WTC11 (cell line): ENCODE measurements around the gene DDB1. TPM values are rescaled to one million over a fixed set of nuclear protein-coding genes. Genes with fewer than 3 reads are reported as not detected.

Experiments used
- ATAC-seq: fragments of 200-7000 bp; cut with Tn5 transposase; 2 replicates; pipeline ENCODE4 v1.10.0; 2021; ENCODE audit warnings: mild to moderate bottlenecking, moderate library complexity
- CTCF ChIA-PET: fragments of 300-600 bp; sonication (Branson Sonifier 250); formaldehyde crosslinking; loops from one replicate; lab custom pipeline; 2021; ENCODE audit warnings: antibody characterized with exemption; lab: Charles Lee
- POLR2A ChIA-PET: fragments of 350-600 bp; sonication (Branson Sonifier 250); formaldehyde crosslinking; loops from one replicate; lab custom pipeline; 2021; ENCODE audit warnings: antibody characterized with exemption; lab: Charles Lee
- DNase-seq: peaks from one replicate; pipeline ENCODE4 v3.0.0; 2021; ENCODE audit warnings: low spot score
- H3K27ac Mint-ChIP-seq: 2 replicates; pipeline ENCODE4 v1.8.0; 2021; ENCODE audit warnings: mixed read lengths
- H3K27me3 Mint-ChIP-seq: 2 replicates; pipeline ENCODE4 v1.8.0; 2021; ENCODE audit warnings: low read depth, mild to moderate bottlenecking, moderate library complexity, mixed read lengths
- H3K36me3 Mint-ChIP-seq: 2 replicates; pipeline ENCODE4 v1.8.0; 2021; ENCODE audit warnings: mixed read lengths
- H3K4me1 Mint-ChIP-seq: 2 replicates; pipeline ENCODE4 v1.8.0; 2022; ENCODE audit warnings: mixed read lengths
- H3K4me3 Mint-ChIP-seq: 2 replicates; pipeline ENCODE4 v1.8.0; 2021; ENCODE audit warnings: mild to moderate bottlenecking, moderate library complexity, mixed read lengths
- H3K9me3 Mint-ChIP-seq: 2 replicates; pipeline ENCODE4 v1.8.0; 2021; ENCODE audit warnings: mixed read lengths
- ATF3 ChIP-seq: sonication (generic); formaldehyde crosslinking; conservative IDR thresholded peaks from 2 replicates; pipeline ENCODE4 v1.8.1; 2022; ENCODE audit warnings: mild to moderate bottlenecking, missing genetic modification reagents
- ATF6 ChIP-seq: sonication (generic); formaldehyde crosslinking; IDR thresholded peaks from 2 replicates; pipeline ENCODE4 v1.8.1; 2023; ENCODE audit warnings: mild to moderate bottlenecking, missing genetic modification reagents
- ETV6 ChIP-seq: sonication (generic); formaldehyde crosslinking; IDR thresholded peaks from 2 replicates; pipeline ENCODE4 v1.8.1; 2022; ENCODE audit warnings: mild to moderate bottlenecking, missing genetic modification reagents
- GABPB1 ChIP-seq: sonication (generic); formaldehyde crosslinking; IDR thresholded peaks from 2 replicates; pipeline ENCODE4 v1.8.1; 2023; ENCODE audit warnings: mild to moderate bottlenecking, missing genetic modification reagents
- HMGA2 ChIP-seq: fragments of 250-450 bp; sonication (Bioruptor Pico); IDR thresholded peaks from 2 replicates; pipeline ENCODE4 v1.4.0; 2021; ENCODE audit warnings: mild to moderate bottlenecking, moderate library complexity
- JAZF1 ChIP-seq: fragments of 250-450 bp; sonication (Bioruptor Pico); IDR thresholded peaks from 2 replicates; pipeline ENCODE4 v1.9.0; 2021; ENCODE audit warnings: moderate library complexity, mild to moderate bottlenecking, inconsistent platforms
- JUN ChIP-seq: sonication (generic); formaldehyde crosslinking; IDR thresholded peaks from 2 replicates; pipeline ENCODE4 v1.8.0; 2023; ENCODE audit warnings: mild to moderate bottlenecking, missing genetic modification reagents
- NR2C2 ChIP-seq: sonication (generic); formaldehyde crosslinking; IDR thresholded peaks from 2 replicates; pipeline ENCODE4 v1.8.0; 2022; ENCODE audit warnings: mild to moderate bottlenecking, missing genetic modification reagents
- NR3C1 ChIP-seq: sonication (generic); formaldehyde crosslinking; conservative IDR thresholded peaks from 2 replicates; pipeline ENCODE4 v1.8.1; 2023; ENCODE audit warnings: low read depth, mild to moderate bottlenecking, missing genetic modification reagents
- RELA ChIP-seq: sonication (generic); formaldehyde crosslinking; IDR thresholded peaks from 2 replicates; pipeline ENCODE4 v1.8.1; 2022; ENCODE audit warnings: missing genetic modification reagents, mild to moderate bottlenecking, borderline replicate concordance
- STAT6 ChIP-seq: sonication (generic); formaldehyde crosslinking; conservative IDR thresholded peaks from 2 replicates; pipeline ENCODE4 v1.8.1; 2023; ENCODE audit warnings: mild to moderate bottlenecking, low read depth, missing genetic modification reagents, moderate library complexity
- TEAD1 ChIP-seq: sonication (generic); formaldehyde crosslinking; IDR thresholded peaks from 2 replicates; pipeline ENCODE4 v1.8.0; 2022; ENCODE audit warnings: mild to moderate bottlenecking, missing genetic modification reagents
- TEAD4 ChIP-seq: sonication (generic); formaldehyde crosslinking; IDR thresholded peaks from 2 replicates; pipeline ENCODE4 v1.8.0; 2022; ENCODE audit warnings: mild to moderate bottlenecking, missing genetic modification reagents
- ZNF138 ChIP-seq: sonication (generic); formaldehyde crosslinking; conservative IDR thresholded peaks from 2 replicates; pipeline ENCODE4 v1.8.1; 2022; ENCODE audit warnings: mild to moderate bottlenecking, moderate library complexity, missing genetic modification reagents
- ZNF671 ChIP-seq: fragments of 250-450 bp; sonication (Bioruptor Pico); IDR thresholded peaks from 2 replicates; pipeline ENCODE4 v1.8.0; 2021; ENCODE audit warnings: mild to moderate bottlenecking
- total RNA-seq: library from RNA; stranded (reverse); gene quantifications from 3 replicates; pipeline ENCODE4 v1.2.3, GENCODE V29; 2021
- TF ChIP-seq, protein P1 (sequence below): sonication (generic); formaldehyde crosslinking; IDR thresholded peaks from 2 replicates; pipeline ENCODE4 v1.8.0; 2023; ENCODE audit warnings: missing genetic modification reagents
- TF ChIP-seq, protein P2 (sequence below): fragments of 250-450 bp; sonication (Bioruptor Pico); IDR thresholded peaks from 2 replicates; pipeline ENCODE4 v1.9.0; 2021; ENCODE audit warnings: mild to moderate bottlenecking, borderline replicate concordance
- TF ChIP-seq, protein P3 (sequence below): sonication (generic); formaldehyde crosslinking; IDR thresholded peaks from 2 replicates; pipeline ENCODE4 v1.8.0; 2022; ENCODE audit warnings: mild to moderate bottlenecking, missing genetic modification reagents
- TF ChIP-seq, protein P4 (sequence below): sonication (generic); formaldehyde crosslinking; IDR thresholded peaks from 2 replicates; pipeline ENCODE4 v1.8.1; 2022; ENCODE audit warnings: low read depth, mild to moderate bottlenecking, moderate library complexity, missing genetic modification reagents, borderline replicate concordance

DDB1 gene
- total RNA-seq, 1 experiment from 2014 or later, result 316 TPM

GRCh38 chr11:61343792-61344745 lies 11.2 kb upstream of the DDB1 start (continued):
- TF ChIP-seq, protein P1, sequence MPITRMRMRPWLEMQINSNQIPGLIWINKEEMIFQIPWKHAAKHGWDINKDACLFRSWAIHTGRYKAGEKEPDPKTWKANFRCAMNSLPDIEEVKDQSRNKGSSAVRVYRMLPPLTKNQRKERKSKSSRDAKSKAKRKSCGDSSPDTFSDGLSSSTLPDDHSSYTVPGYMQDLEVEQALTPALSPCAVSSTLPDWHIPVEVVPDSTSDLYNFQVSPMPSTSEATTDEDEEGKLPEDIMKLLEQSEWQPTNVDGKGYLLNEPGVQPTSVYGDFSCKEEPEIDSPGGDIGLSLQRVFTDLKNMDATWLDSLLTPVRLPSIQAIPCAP (CRISPR knock-in tag), result no peak
- TF ChIP-seq, protein P2, sequence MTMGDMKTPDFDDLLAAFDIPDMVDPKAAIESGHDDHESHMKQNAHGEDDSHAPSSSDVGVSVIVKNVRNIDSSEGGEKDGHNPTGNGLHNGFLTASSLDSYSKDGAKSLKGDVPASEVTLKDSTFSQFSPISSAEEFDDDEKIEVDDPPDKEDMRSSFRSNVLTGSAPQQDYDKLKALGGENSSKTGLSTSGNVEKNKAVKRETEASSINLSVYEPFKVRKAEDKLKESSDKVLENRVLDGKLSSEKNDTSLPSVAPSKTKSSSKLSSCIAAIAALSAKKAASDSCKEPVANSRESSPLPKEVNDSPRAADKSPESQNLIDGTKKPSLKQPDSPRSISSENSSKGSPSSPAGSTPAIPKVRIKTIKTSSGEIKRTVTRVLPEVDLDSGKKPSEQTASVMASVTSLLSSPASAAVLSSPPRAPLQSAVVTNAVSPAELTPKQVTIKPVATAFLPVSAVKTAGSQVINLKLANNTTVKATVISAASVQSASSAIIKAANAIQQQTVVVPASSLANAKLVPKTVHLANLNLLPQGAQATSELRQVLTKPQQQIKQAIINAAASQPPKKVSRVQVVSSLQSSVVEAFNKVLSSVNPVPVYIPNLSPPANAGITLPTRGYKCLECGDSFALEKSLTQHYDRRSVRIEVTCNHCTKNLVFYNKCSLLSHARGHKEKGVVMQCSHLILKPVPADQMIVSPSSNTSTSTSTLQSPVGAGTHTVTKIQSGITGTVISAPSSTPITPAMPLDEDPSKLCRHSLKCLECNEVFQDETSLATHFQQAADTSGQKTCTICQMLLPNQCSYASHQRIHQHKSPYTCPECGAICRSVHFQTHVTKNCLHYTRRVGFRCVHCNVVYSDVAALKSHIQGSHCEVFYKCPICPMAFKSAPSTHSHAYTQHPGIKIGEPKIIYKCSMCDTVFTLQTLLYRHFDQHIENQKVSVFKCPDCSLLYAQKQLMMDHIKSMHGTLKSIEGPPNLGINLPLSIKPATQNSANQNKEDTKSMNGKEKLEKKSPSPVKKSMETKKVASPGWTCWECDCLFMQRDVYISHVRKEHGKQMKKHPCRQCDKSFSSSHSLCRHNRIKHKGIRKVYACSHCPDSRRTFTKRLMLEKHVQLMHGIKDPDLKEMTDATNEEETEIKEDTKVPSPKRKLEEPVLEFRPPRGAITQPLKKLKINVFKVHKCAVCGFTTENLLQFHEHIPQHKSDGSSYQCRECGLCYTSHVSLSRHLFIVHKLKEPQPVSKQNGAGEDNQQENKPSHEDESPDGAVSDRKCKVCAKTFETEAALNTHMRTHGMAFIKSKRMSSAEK (CRISPR knock-in tag), result no peak
- TF ChIP-seq JUN (no peak), GABPB1 (CRISPR knock-in tag) (no peak), HMGA2 (CRISPR knock-in tag) (no peak), ZNF138 (CRISPR knock-in tag) (no peak)
- TF ChIP-seq, protein P3, sequence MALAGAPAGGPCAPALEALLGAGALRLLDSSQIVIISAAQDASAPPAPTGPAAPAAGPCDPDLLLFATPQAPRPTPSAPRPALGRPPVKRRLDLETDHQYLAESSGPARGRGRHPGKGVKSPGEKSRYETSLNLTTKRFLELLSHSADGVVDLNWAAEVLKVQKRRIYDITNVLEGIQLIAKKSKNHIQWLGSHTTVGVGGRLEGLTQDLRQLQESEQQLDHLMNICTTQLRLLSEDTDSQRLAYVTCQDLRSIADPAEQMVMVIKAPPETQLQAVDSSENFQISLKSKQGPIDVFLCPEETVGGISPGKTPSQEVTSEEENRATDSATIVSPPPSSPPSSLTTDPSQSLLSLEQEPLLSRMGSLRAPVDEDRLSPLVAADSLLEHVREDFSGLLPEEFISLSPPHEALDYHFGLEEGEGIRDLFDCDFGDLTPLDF (CRISPR knock-in tag), result no peak
- TF ChIP-seq, all 79 proteins: peak for 0

DNA sequence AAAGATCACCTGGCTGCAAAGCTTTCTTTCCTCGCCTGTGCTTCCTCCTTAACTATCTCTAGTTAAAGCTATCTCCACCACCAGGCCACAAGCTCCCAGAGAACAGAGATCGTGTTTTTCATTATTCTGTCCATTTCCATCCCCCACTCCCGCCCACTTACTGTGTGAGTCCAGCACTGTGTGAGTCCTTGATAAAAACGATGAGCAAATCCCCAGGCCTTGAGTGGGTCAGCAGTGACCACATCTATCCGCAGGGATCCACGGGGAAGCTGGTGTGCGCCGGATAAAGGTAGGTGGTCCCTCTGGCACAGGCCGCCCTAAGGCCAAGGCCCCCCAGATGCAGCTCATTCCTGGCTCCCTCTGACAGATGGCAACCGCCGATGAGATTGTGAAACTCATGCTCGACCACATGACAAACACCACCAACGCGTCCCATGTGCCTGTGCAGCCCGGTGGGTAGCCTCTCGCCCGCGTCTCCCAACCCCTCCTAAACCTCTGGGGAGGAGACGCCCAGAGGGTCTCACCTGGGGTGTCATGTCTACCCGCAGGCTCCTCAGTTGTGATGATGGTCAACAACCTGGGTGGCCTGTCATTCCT lies 9.4 kb upstream of the DDB1 start:
- CTCF ChIA-PET, result interaction anchor here (0.5 to 1.0 kb wide), 2 partner anchors 40 to 43 kb away, joined by 4 to 6 read pairs; no protein-coding TSS in a partner anchor
- TF ChIP-seq NR3C1 (CRISPR knock-in tag), result no peak
- no peak for TF ChIP-seq TEAD4 (CRISPR knock-in tag)
- TF ChIP-seq ATF6, result no peak
- TF ChIP-seq ZNF671 (CRISPR knock-in tag), result no peak
- TF ChIP-seq, protein P3 (CRISPR knock-in tag), result no peak
- no peak for TF ChIP-seq STAT6 (CRISPR knock-in tag)
- no peak for TF ChIP-seq RELA
- TF ChIP-seq TEAD1 (CRISPR knock-in tag), result no peak
- no peak for TF ChIP-seq JAZF1 (CRISPR knock-in tag)
- TF ChIP-seq HMGA2 (CRISPR knock-in tag), result no peak
- no peak for TF ChIP-seq ETV6 (CRISPR knock-in tag)
- TF ChIP-seq, protein P4, sequence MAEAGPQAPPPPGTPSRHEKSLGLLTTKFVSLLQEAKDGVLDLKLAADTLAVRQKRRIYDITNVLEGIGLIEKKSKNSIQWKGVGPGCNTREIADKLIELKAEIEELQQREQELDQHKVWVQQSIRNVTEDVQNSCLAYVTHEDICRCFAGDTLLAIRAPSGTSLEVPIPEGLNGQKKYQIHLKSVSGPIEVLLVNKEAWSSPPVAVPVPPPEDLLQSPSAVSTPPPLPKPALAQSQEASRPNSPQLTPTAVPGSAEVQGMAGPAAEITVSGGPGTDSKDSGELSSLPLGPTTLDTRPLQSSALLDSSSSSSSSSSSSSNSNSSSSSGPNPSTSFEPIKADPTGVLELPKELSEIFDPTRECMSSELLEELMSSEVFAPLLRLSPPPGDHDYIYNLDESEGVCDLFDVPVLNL (CRISPR knock-in tag), result no peak
- TF ChIP-seq NR2C2, result no peak
- no peak for TF ChIP-seq ATF3 (CRISPR knock-in tag)

More for the DNA sequence above, 9.4 kb upstream of the DDB1 start:
- Mint-ChIP-seq H3K9me3 (no peaks in the 10 kb centered on the region), H3K27me3 (no peaks in the 10 kb centered on the region), H3K27ac (no peak overlapping the region), H3K4me3 (no peak overlapping the region), H3K4me1 (no peaks in the 10 kb centered on the region), H3K36me3 (peaks cover 10% of the 10 kb centered on the region; the same call in 1 of the 2 replicates)
- no peak for ATAC-seq
- POLR2A ChIA-PET, result no interaction called here
- no peak for DNase-seq
